ENCODE data around the gene TMEM17. TPM values are rescaled to one million over a fixed set of nuclear protein-coding genes. Genes with fewer than 3 reads are reported as not detected.
"Not testable (repeated sequence)": the region's sequence is repeated elsewhere in the genome, so short reads cannot be mapped to it uniquely, and the experiment has no call there.

TMEM17 gene
- total and polyA plus RNA-seq, 5 donors, result 1.5 to 2.9 (median 1.8) TPM

DNA sequence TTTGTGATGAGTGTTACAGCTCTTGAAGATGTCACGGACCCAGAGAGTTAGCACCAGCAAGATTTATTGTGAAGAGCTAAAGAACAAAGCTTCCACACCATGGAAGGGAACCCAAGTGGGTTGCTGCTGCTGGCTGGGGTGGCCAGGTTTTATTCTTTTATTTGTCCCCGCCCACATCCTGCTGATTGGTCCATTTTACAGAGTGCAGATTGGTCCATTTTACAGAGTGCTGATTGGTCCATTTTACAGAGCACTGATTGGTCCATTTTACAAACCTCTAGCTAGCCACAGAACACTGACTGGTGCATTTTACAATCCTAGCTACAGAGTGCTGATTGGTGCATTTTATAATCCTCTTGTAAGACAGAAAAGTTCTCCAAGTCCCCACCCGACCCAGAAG, 29.5 kb upstream of the TMEM17 start:
- H3K4me3 ChIP-seq (ENCODE audit: low read length); H3K27me3 ChIP-seq (ENCODE audit: control insufficient read depth, insufficient read depth); H3K27ac ChIP-seq (ENCODE audit: low read length); ATAC-seq; DNase-seq; intact Hi-C loops (cut with DNase I); H3K9me3 ChIP-seq (ENCODE audit: control insufficient read depth, low read length); H3K4me1 ChIP-seq (ENCODE audit: control insufficient read depth, insufficient read depth, low read length): not testable (repeated sequence)
- 79% methylated on average over 3 of the region's 3 CpGs for WGBS

DNA sequence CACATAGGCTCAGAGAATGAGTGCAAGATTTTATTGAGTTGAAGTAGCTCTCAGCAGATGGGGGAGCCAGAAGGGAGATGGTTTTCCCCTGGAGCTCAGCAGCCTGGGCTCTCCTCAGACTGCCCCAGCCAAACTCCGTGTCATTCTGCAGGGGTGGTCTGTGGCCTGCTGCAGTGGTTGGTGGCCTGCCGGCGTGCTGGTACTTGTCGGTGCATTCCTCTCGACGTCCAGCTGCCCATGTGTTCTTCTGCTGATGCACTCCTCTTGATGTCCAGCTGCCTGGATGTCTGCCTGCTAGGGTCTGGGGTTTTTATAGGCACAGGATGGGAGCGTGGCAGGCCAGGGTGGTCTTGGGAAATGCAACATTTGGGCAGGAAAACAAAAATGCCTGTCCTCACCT, 25.6 kb upstream of the TMEM17 start:
- WGBS, result 85% methylated on average over 7 of the region's 7 CpGs

GRCh38 chr2:62529758-62530157, 23.8 kb upstream of the TMEM17 start:
- no peaks in the 10 kb centered on the region for H3K27me3 ChIP-seq (ENCODE audit: control insufficient read depth, insufficient read depth)
- no peak overlapping the region for H3K4me3 ChIP-seq (ENCODE audit: low read length)
- H3K27ac ChIP-seq (ENCODE audit: low read length), result no peak overlapping the region
- intact Hi-C loops (cut with DNase I), result no loop called here
- ATAC-seq, result no peak
- no peaks in the 10 kb centered on the region for H3K4me1 ChIP-seq (ENCODE audit: control insufficient read depth, insufficient read depth, low read length)
- no peak for DNase-seq
- no peaks in the 10 kb centered on the region for H3K9me3 ChIP-seq (ENCODE audit: control insufficient read depth, low read length)

More for the DNA sequence above, 25.6 kb upstream of the TMEM17 start:
- ATAC-seq (no peak), DNase-seq (no peak)
- H3K4me3 ChIP-seq (ENCODE audit: low read length), result no peak overlapping the region
- intact Hi-C loops (cut with DNase I), result no loop called here
- no peaks in the 10 kb centered on the region for H3K4me1 ChIP-seq (ENCODE audit: control insufficient read depth, insufficient read depth, low read length)
- H3K27ac ChIP-seq (ENCODE audit: low read length), result no peak overlapping the region
- no peaks in the 10 kb centered on the region for H3K27me3 ChIP-seq (ENCODE audit: control insufficient read depth, insufficient read depth)
- no peaks in the 10 kb centered on the region for H3K9me3 ChIP-seq (ENCODE audit: control insufficient read depth, low read length)

DNA sequence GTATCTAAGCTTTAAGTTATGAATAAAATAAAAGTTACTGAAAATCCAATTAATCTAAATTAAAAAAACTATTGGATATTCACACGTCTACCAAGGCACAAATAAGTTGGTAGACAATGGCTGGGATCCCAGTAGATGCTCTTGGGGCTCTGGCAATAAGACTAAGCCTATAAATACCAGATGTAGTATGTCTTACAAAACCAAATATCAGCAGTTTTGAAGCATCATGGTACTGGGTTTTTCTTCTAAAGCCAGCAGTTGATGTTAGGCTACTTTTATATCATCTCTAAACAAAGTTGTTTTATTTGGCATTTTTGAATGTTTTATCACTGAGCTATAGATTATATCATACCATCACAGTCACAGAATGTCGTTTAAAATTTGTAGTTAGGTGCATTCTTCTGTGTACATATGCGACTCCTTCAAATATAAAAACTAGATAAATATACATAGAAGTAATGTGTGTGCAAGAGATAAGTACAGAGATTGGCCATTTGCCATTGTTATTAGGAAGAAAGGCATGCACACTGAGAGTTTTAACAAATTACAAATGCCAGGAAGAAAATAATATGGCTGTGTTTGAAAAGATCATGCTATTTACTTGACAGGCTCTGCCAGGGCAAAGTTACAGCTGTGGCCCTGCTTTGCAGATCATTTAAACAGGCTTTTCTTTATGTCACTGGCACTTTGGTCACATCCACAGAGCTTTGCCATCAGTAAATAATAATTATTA, 21.6 kb upstream of the TMEM17 start:
- intact Hi-C loops (cut with DNase I), result no loop called here

DNA sequence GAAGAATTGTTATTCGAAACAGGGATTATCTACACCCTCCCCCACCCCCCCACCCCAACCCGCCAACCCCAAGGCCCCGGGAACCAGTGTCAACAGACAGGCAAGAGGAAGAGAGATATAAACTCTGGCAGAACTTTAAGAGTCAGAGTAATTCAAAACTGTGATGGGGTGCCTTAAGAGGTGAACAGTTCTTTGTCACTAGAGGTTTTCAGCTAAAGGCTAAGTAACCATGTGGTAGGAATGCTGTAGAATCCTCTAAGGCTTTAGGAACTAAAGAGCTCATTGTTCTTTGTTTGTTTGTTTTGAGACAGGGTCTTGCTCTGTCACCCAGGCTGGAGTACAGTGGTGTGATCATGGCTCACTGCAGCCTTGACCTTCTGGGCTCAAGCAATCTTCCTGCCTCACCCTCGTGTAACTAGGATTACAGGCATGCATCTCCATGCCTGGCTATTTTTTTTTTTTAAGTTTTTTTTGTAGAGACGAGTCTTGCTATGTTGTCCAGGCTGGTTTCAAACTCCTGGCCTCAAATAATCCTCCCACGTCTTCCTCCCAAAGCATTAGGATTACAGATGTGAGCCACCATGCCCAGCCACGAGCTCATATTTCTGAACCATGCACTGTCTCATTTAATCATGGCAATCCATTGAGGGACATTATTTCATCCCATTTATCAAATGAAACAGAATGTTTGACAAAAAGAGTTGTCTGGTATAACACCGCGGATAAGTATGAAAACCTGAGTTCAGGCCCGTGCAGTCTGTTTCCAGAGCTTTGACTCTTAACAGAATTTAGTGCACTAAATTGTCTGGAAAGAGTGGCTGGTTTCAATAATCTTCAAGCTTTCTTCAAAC, 20.8 kb upstream of the TMEM17 start:
- no peak overlapping the region for H3K4me3 ChIP-seq (ENCODE audit: low read length)
- intact Hi-C loops (cut with DNase I), result no loop called here
- no peaks in the 10 kb centered on the region for H3K4me1 ChIP-seq (ENCODE audit: control insufficient read depth, insufficient read depth, low read length)
- H3K27ac ChIP-seq (ENCODE audit: low read length), result no peak overlapping the region
- ATAC-seq, result peak; percentile 71 to 83
- peak in 2 of 3 donors; percentile 43 to 60 for DNase-seq
- WGBS, result 59% methylated on average over 10 of the region's 10 CpGs
- no peaks in the 10 kb centered on the region for H3K9me3 ChIP-seq (ENCODE audit: control insufficient read depth, low read length)
- no peaks in the 10 kb centered on the region for H3K27me3 ChIP-seq (ENCODE audit: control insufficient read depth, insufficient read depth)

More for the DNA sequence above, 21.6 kb upstream of the TMEM17 start:
- Histone ChIP-seq H3K4me3 (ENCODE audit: low read length) (no peak overlapping the region), H3K9me3 (ENCODE audit: control insufficient read depth, low read length) (no peaks in the 10 kb centered on the region), H3K27me3 (ENCODE audit: control insufficient read depth, insufficient read depth) (no peaks in the 10 kb centered on the region), H3K27ac (ENCODE audit: low read length) (no peak overlapping the region), H3K4me1 (ENCODE audit: control insufficient read depth, insufficient read depth, low read length) (no peaks in the 10 kb centered on the region)
- 48% methylated on average over 3 of the region's 3 CpGs for WGBS
- no peak for DNase-seq
- ATAC-seq, result no peak

DNA sequence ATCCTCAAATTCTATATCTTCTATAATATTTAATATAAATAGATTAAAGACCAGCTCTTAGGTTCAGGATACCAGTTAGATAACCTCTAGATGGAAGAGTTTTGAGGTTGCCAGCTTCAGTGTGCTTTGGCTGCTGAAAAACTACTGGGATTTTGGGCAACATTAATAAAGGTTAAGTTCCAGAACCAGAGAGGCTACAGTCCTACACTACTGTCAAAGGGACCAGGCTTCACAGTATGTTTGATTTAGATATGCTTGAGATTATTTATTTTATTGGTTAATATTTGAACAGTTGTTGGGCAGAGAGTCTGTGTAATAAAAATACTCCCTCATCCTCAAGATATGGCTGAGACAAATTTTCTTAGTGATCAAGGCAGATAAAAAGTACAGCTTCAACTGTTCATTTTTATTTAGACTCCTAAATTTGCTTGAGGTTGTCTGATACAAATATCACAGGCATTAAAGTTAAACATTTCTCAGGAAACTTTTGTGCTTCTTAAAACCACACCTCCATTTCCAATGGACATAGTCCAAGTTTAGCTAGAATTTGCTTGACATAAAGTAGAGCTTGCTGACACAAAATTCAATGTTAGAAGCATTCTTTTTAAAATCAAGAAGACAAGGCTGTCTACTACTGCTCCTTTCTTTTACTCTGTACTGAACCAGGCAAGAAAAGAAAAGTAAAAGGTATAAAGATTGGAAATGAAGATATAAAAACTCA, 19.7 kb upstream of the TMEM17 start:
- DNase-seq, result no peak
- intact Hi-C loops (cut with DNase I), result no loop called here
- Histone ChIP-seq H3K27ac (ENCODE audit: low read length) (no peak overlapping the region), H3K4me3 (ENCODE audit: low read length) (no peak overlapping the region), H3K4me1 (ENCODE audit: control insufficient read depth, insufficient read depth, low read length) (no peaks in the 10 kb centered on the region), H3K9me3 (ENCODE audit: control insufficient read depth, low read length) (no peaks in the 10 kb centered on the region), H3K27me3 (ENCODE audit: control insufficient read depth, insufficient read depth) (no peaks in the 10 kb centered on the region)
- no peak for ATAC-seq

GRCh38 chr2:62524293-62524941, 18.4 kb upstream of the TMEM17 start:
- DNase-seq (no peak), ATAC-seq (peak; percentile 85 to 95)
- no peak overlapping the region for H3K4me3 ChIP-seq (ENCODE audit: low read length)
- intact Hi-C loops (cut with DNase I), result no loop called here
- 45% methylated on average over 5 of the region's 5 CpGs for WGBS
- H3K27me3 ChIP-seq (ENCODE audit: control insufficient read depth, insufficient read depth), result no peaks in the 10 kb centered on the region
- H3K27ac ChIP-seq (ENCODE audit: low read length), result no peak overlapping the region
- no peaks in the 10 kb centered on the region for H3K9me3 ChIP-seq (ENCODE audit: control insufficient read depth, low read length)
- no peaks in the 10 kb centered on the region for H3K4me1 ChIP-seq (ENCODE audit: control insufficient read depth, insufficient read depth, low read length)

- intact Hi-C loops (cut with DNase I); H3K9me3 ChIP-seq (ENCODE audit: control insufficient read depth, low read length); ATAC-seq; H3K4me3 ChIP-seq (ENCODE audit: low read length); H3K27ac ChIP-seq (ENCODE audit: low read length); H3K27me3 ChIP-seq (ENCODE audit: control insufficient read depth, insufficient read depth); H3K4me1 ChIP-seq (ENCODE audit: control insufficient read depth, insufficient read depth, low read length); DNase-seq: not testable (repeated sequence)
- 94% methylated on average over 14 of the region's 14 CpGs for WGBS
Observed at GRCh38 chr2:62521061-62521460, 15.1 kb upstream of the TMEM17 start.

DNA sequence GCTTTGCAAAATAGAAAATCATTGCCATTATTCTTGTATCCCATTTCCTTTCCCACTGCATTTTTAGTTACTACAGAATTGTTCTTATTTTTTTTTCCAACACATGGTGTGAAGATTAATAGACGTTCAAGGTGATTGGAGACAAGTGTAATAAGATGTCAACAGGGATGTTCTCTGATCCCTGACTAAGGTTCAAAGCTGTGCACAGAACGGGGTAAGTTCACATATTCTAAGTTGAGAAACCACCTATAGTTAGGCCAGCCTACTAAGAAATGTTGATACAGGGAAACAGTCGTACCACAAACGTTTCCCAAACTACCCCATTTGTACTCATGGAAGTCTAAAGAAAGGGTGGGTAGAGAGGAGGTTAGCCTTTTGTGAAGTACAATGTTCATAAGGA, 6.4 kb upstream of the TMEM17 start:
- no peaks in the 10 kb centered on the region for H3K9me3 ChIP-seq (ENCODE audit: control insufficient read depth, low read length)
- WGBS, result 71% methylated on average over 4 of the region's 4 CpGs
- ATAC-seq (no peak), DNase-seq (no peak)
- H3K4me3 ChIP-seq (ENCODE audit: low read length), result no peak overlapping the region
- intact Hi-C loops (cut with DNase I), result no loop called here
- H3K27ac ChIP-seq (ENCODE audit: low read length), result no peak overlapping the region
- H3K4me1 ChIP-seq (ENCODE audit: control insufficient read depth, insufficient read depth, low read length), result no peaks in the 10 kb centered on the region
- no peaks in the 10 kb centered on the region for H3K27me3 ChIP-seq (ENCODE audit: control insufficient read depth, insufficient read depth)

GRCh38 chr2:62511636-62512035, 5.6 kb upstream of the TMEM17 start:
- no peak overlapping the region for H3K27ac ChIP-seq (ENCODE audit: low read length)
- WGBS, result 61% methylated on average over 6 of the region's 6 CpGs
- no peaks in the 10 kb centered on the region for H3K9me3 ChIP-seq (ENCODE audit: control insufficient read depth, low read length)
- intact Hi-C loops (cut with DNase I), result no loop called here
- no peak for ATAC-seq
- no peaks in the 10 kb centered on the region for H3K27me3 ChIP-seq (ENCODE audit: control insufficient read depth, insufficient read depth)
- no peak for DNase-seq
- H3K4me1 ChIP-seq (ENCODE audit: control insufficient read depth, insufficient read depth, low read length), result no peaks in the 10 kb centered on the region
- H3K4me3 ChIP-seq (ENCODE audit: low read length), result no peak overlapping the region
